Mononuclear cell (primary cell): ENCODE measurements around the gene NHLH2. TPM values are rescaled to one million over a fixed set of nuclear protein-coding genes. Genes with fewer than 3 reads are reported as not detected.

Source experiments
- H3K27me3 ChIP-seq: 2 replicates; pipeline ENCODE4 v1.6.0; 2011; ENCODE audit warnings: low read length, control low read depth; ENCODE audit not compliant: insufficient read depth
- H3K4me1 ChIP-seq: 2 replicates; pipeline ENCODE4 v1.5.1; 2011; ENCODE audit warnings: mild to moderate bottlenecking, low read length, control low read depth; ENCODE audit not compliant: insufficient read depth
- H3K4me3 ChIP-seq: 2 replicates; pipeline ENCODE4 v1.5.1; 2011; ENCODE audit warnings: mild to moderate bottlenecking, low read length, moderate library complexity
- H3K9me3 ChIP-seq: 2 replicates; pipeline ENCODE4 v1.5.1; 2011; ENCODE audit warnings: low read depth, mild to moderate bottlenecking, control low read depth, low read length
- total RNA-seq: library from RNA; depleted of rRNA; stranded (reverse); fragments of >200 nt; gene quantifications from one replicate; pipeline ENCODE4 v1.2.3, GENCODE V29; 2012

Gene NHLH2
- total RNA-seq, 1 donor, result not detected

DNA sequence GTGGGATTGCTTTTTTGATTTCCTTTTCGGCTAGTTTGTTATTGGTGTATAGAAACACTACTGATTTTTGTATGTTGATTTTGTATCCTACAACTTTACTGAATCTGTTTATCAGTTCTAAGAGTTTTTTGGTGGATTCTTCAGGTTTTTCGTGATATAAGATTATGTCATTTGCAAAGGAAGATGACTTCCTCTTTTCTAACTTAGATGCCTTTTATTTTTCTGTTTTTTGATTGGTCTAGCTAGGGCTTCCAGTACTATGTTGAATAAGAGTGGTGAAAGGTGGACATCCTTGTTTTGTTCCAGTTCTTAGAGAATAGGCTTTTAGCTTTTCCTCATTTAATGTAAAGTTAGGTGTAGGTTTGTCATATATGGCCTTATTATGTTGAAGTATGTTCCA lies 13.1 kb upstream of the NHLH2 start:
- Histone ChIP-seq H3K9me3 (no peaks in the 10 kb centered on the region), H3K4me3 (no peak overlapping the region), H3K27me3 (peaks cover 11% of the 10 kb centered on the region), H3K4me1 (no peaks in the 10 kb centered on the region)

DNA sequence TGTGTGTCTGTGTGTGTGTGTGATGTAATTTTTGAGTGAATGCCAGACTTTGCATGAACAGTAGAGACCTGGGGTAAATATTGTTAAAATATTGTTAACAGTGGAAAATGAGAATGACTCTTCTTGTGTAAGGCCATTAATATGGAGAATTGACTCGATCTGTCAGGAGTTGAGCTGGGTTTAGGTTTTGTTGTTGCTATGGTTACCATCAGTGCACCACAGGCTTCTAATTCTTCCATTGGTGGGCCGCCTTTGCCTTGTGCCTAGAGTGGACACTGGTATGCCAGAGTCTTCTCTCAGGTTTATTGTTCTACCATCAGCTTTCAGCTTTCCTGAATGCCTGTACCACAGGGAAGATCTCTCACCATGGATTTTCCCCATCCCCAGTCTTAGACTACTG lies 10.0 kb upstream of the NHLH2 start:
- no peaks in the 10 kb centered on the region for H3K9me3 ChIP-seq
- H3K4me1 ChIP-seq, result no peaks in the 10 kb centered on the region
- peaks cover 15% of the 10 kb centered on the region for H3K27me3 ChIP-seq
- no peak overlapping the region for H3K4me3 ChIP-seq

DNA sequence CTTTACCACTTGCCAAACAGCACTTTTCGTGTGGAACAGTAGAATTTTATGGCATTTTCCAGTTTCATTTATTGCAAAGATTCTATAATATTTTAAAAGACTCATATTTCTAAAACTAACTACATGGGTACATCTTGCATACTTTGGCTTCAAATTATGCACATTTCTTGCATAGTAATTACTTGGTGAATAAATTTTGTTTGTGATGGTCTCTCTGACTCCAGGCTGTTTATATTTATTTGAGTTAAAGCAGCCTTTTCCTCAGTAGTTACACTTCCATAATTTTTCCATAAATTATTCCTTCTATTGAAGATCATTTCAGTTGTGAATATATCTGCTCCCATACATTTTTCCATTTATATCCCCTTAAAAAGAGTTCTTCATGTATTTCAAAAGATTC lies 6.9 kb upstream of the NHLH2 start:
- H3K9me3 ChIP-seq, result no peaks in the 10 kb centered on the region
- H3K27me3 ChIP-seq, result peaks cover 38% of the 10 kb centered on the region
- H3K4me3 ChIP-seq, result no peak overlapping the region
- no peaks in the 10 kb centered on the region for H3K4me1 ChIP-seq

DNA sequence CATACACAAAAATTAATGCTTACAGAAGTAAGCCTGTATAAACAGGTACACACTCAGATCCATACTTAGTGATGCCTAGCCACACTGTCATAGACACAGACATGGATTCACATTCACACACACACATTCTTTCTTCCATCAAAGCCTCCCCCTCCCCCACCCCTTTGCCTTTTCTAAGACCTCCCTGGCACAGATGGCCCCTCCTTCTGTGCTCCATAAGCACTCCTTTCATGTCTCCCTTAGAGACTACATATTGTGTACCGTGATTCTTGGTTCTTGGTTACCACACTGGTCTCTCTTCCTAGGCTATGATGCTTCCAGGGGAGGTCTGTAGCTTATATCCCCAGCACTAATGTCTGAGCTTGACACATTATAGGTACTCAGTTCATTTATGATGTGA lies 2.0 kb upstream of the NHLH2 start:
- Histone ChIP-seq H3K9me3 (no peaks in the 10 kb centered on the region), H3K4me1 (peaks cover 19% of the 10 kb centered on the region), H3K4me3 (no peak overlapping the region), H3K27me3 (peaks cover 81% of the 10 kb centered on the region)

DNA sequence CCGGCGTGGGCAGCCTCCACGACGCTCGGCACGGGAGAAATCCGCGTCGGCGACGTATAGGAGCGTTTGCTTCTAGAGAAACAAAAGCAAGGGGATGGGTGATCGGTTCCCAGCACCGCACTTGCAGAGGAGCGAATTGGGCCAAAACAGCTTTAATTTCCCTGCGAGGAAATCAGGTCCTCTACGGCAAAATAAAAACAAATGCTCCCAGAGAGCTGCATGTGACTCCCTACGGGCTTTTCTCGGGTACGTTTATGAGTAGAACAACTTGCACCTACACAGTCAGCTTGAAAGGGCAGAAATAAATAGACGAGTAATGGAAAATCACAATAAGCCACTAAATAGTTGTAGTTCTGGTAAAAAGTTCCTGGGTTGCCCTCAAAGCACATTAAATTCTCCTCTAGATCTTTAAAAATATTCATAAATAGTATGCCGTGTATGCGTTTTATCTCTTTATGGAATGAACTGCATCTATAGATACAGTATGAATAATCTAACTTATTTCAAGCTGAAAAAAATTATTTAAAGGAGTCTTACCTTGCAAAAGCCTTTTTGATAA lies 1.2 kb downstream of the NHLH2 start:
- Histone ChIP-seq H3K27me3 (peaks cover 97% of the 10 kb centered on the region), H3K4me1 (peaks cover 25% of the 10 kb centered on the region)

DNA sequence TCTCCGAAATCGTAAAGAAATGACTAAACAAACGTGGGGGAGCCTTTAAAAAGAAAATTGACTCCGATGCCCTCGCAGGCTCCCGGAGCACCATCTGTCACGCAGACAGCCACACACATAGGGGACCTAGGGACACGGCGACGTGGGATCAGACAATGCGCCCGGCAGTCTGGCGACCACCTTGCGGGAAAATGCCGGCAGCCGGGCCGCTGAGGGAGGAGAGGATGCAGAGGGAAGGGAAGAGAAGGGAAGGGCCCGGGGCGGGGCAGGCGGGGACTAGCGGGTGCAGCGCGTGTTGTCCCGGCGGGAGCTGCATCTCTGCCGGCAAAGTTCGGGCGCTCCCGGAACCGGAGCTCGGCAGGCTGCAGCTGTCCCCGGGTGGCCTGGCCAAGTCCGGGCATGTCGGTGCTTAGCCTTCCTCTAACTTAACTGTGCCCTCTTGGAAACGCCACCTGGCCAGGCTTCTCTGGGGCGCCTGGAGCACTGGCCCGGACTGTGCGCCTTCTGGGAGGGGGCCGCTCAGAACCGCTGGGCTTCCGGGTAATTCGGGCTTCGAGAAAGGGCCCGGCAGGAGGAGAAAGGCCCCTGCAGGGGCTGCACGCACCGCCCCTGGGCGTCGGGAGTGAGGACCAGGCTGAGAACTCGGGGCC lies 1.8 kb downstream of the NHLH2 start:
- peaks cover 25% of the 10 kb centered on the region for H3K4me1 ChIP-seq
- peaks cover 93% of the 10 kb centered on the region for H3K27me3 ChIP-seq
- no peak overlapping the region for H3K4me3 ChIP-seq
- H3K9me3 ChIP-seq, result no peaks in the 10 kb centered on the region

More for the DNA sequence above, 1.2 kb downstream of the NHLH2 start:
- Histone ChIP-seq H3K4me3 (no peak overlapping the region), H3K9me3 (no peaks in the 10 kb centered on the region)

DNA sequence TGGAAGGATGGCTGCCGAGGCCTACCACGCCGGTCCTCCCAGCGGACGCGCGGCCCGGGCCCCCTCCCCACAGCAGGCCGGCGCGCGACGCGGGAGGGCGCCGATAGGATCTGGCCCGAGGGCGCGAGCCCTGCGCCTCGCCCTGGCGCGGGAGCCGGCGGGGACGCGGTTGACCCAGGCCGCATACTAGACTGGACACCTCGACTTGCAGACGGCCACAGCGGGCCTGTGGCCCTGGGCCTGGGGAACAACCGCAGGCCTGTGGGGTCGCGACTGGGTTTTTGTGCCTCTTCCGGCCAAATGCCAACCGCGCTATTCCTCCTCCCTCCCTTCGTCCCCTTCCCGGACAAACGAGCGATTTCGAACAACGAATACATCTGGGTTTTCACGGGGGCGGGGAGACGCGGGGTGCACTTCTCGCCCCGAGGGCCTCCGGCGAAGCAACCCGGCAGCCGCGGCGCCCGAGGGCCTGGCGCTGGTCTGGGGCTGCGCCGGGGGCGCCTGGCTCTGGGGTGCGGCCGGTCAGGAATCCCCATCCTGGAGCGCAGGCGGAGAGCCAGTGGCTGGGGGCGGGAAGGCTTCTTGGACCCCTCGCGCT lies 2.4 kb downstream of the NHLH2 start:
- no peak overlapping the region for H3K4me3 ChIP-seq
- H3K9me3 ChIP-seq, result no peaks in the 10 kb centered on the region
- peaks cover 25% of the 10 kb centered on the region for H3K4me1 ChIP-seq
- H3K27me3 ChIP-seq, result peaks cover 89% of the 10 kb centered on the region

DNA sequence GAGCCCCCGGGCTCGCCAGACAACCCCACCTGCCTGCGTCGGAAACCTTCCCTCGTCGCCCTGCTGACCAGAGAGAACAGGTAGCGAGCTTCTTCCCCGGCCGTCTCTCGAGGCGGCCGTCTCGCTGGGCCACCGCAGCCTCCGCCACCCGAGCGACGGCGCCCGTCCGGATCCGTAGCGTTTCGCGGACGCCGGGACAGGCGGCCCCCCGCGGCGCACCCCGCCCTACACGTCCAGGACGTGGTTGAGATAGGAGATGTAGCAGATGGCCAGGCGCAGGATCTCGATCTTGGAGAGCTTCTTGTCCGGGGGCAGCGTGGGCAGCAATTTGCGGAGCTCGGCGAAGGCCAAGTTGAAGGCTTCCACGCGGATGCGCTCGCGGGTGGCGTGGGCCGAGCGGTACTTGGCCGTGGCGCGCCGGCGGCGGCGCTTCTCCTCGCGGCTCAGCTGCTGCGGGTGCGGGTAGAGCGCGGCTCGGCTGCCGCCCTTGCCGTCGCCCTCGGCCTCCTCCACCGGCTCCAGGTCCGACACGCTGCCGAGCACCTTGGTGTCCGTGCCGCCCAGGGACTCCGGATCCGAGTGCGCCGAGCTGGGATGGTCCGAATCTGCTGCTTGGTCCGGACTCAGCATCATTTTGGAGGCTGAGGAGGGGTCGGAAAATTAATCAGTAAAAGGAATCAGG lies 3.0 kb downstream of the NHLH2 start:
- Histone ChIP-seq H3K27me3 (peaks cover 82% of the 10 kb centered on the region), H3K9me3 (no peaks in the 10 kb centered on the region), H3K4me1 (peaks cover 25% of the 10 kb centered on the region), H3K4me3 (no peak overlapping the region)

DNA sequence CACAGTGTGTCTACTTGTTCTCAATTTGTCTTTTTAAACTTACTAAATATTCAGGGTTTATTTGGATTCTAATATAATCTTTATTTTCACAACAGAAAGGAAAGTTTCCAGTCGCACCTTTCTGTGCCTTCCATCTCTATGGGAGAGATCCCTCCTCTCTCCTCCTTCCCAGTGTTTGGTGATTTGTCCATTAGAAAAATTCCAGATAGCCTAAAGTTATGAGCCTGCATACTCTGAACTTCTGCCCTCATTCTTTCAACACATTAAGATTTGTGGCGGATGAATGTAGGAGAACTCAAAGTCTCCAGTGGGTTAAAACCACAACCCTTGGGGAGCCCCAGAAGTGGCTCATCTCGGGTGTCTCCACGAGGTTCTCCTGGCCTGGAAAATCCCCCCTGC lies 3.6 kb downstream of the NHLH2 start:
- Histone ChIP-seq H3K4me1 (peaks cover 25% of the 10 kb centered on the region), H3K27me3 (peaks cover 77% of the 10 kb centered on the region), H3K9me3 (no peaks in the 10 kb centered on the region), H3K4me3 (no peak overlapping the region)

DNA sequence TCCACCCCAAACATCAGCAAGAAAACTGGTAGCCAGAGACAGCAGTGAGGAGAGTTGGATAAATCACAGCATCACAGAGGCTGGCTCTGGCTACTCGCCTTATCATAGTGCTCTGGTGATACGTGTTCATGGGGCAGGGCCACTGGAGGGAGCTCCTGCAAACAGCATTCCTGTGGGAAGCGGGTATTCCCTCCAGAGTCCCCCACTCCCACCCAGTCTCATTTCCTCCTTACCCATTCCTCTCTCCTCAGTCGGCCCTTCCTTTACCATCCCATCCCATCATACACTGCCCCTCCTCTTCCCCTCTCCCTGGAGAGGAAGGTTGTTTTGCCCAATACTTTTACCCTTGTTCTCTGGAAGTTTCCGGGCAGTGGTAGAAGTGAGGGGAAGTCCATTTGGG lies 7.1 kb downstream of the NHLH2 start:
- Histone ChIP-seq H3K9me3 (no peaks in the 10 kb centered on the region), H3K4me3 (no peak overlapping the region), H3K4me1 (peaks cover 21% of the 10 kb centered on the region)

DNA sequence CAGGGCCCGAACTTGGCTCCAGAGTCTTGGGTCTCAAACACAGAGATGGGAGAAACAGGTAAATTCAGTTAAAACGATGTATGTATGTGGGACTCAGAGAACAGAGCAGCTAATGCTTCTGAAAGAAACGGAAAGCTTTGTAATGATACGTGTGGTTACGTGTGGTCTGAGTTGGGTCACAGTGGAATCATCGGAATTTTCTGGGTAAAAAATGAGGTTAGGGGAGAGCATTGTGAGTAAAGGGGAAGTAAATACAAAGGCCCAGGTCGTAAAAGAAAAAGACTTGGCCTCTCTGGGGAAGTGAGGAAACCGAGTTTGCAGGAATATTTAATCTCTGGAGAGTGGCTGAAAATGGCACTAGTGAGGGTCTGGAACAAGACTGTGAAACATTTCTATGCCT lies 8.3 kb downstream of the NHLH2 start:
- H3K4me3 ChIP-seq, result no peak overlapping the region
- peaks cover 40% of the 10 kb centered on the region for H3K27me3 ChIP-seq
- peaks cover 19% of the 10 kb centered on the region for H3K4me1 ChIP-seq
- H3K9me3 ChIP-seq, result no peaks in the 10 kb centered on the region

More for the DNA sequence above, 7.1 kb downstream of the NHLH2 start:
- H3K27me3 ChIP-seq, result peaks cover 47% of the 10 kb centered on the region

DNA sequence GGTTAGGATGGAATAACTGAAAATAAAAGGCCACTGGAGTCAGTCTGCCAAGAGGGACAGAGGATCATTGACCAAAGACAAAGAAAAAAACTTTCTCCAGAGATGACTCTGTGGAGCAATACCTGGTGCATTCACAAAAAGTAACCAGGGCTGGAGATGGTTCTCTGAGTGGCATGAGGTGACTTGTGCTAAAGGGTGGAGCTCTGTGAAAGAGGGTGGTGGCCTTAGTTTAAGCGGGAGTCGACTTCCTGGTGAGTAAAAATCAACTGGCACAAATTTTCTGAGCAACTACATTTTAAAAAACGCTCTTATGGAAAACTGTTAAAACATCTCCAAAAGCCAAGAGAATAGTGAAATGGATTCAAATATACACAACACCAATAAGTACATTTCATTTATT lies 10.0 kb downstream of the NHLH2 start:
- Histone ChIP-seq H3K9me3 (no peaks in the 10 kb centered on the region), H3K27me3 (peaks cover 36% of the 10 kb centered on the region), H3K4me3 (no peak overlapping the region), H3K4me1 (peaks cover 29% of the 10 kb centered on the region)

DNA sequence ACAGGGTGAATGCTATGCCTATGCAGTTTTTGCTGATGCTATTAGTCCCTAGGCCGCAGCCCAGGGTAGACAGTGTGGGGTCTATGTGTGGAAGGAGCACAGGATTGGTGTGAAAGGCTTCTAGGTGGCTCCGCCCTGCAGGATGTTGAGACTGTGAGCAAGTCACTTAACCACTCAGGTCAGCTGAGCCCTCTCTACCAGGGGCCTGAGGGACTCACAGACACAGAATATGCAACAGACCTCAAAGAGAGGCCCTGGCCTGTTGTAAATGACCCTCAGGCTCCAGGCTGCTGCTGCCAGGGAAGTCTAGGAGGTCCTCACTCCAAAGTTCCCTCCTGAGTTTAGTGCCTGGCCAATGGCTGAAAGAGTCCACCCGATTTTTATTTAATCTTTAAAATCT lies 11.0 kb downstream of the NHLH2 start:
- no peaks in the 10 kb centered on the region for H3K9me3 ChIP-seq
- H3K27me3 ChIP-seq, result peaks cover 27% of the 10 kb centered on the region
- H3K4me3 ChIP-seq, result no peak overlapping the region
- peaks cover 33% of the 10 kb centered on the region for H3K4me1 ChIP-seq

DNA sequence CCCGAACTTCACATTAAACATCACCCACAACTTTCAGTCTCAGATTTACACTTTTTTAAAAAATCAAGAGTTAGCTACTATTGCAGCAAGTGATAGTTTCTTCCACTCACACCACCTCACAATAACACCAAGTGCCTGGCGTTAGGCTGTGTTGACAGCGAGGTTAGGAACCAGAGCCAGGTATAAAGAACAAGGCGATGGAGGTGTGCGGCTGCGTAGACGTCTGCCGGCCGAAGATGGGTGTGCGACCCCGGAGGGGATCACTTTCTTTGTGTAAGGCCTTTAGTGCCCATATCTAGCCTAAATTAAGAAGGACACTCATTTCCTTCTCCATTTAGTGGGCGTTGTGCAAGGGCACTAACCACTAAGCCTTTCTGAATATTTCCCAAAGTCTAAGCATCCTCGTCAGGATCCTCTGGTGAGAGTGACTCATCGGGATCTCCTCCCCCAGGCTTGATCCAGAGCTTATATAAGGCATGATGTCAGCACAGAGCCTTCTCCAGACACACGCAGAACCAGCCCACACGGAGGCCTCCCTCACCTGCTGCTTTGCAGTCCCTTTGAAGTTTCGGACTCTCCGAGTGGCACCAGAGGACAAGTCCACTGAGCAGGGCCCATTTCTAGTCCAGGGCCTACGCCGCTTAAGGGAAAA lies 11.8 kb downstream of the NHLH2 start:
- Histone ChIP-seq H3K27me3 (peaks cover 24% of the 10 kb centered on the region), H3K4me3 (no peak overlapping the region), H3K4me1 (peaks cover 33% of the 10 kb centered on the region), H3K9me3 (no peaks in the 10 kb centered on the region)
